ENCODE data around the gene OR3A1.
"Not testable (repeated sequence)": the region's sequence is repeated elsewhere in the genome, so short reads cannot be mapped to it uniquely, and the experiment has no call there.

The OR3A1 gene

GRCh38 chr17:3298260-3298659, at the start of gene OR3A1:
Gene OR3A1 (minus strand): TSS chr17:3298360. CDS start chr17:3292582, 5,778 bp downstream.
- DNase-seq = no peak

- DNase-seq = peak in 1 of 2 experiments; percentile 2
These were observed 44.6 kb upstream of the OR3A1 start for GRCh38 chr17:3342782-3343181.

GRCh38 chr17:3335876-3336275, 37.7 kb upstream of the OR3A1 start:
- DNase-seq = peak in 1 of 2 experiments; percentile 13

GRCh38 chr17:3318336-3318735, 20.2 kb upstream of the OR3A1 start:
- DNase-seq = no peak

GRCh38 chr17:3316836-3317235, 18.7 kb upstream of the OR3A1 start:
- no peak for DNase-seq

GRCh38 chr17:3308603-3309002, 10.4 kb upstream of the OR3A1 start:
- DNase-seq = no peak

- DNase-seq = no peak
These were observed 2.5 kb downstream of the OR3A1 start for GRCh38 chr17:3295632-3296031.

GRCh38 chr17:3293548-3293947, 4.6 kb downstream of the OR3A1 start:
- not testable (repeated sequence) for DNase-seq

GRCh38 chr17:3282901-3283300, 15.3 kb downstream of the OR3A1 start:
- DNase-seq = no peak

GRCh38 chr17:3276126-3276525, 22.0 kb downstream of the OR3A1 start:
- DNase-seq = no peak

- DNase-seq = no peak
These were observed 26.9 kb downstream of the OR3A1 start for GRCh38 chr17:3271072-3271848.

GRCh38 chr17:3260600-3260999, 37.6 kb downstream of the OR3A1 start:
- no peak for DNase-seq

GRCh38 chr17:3260163-3260562, 38.0 kb downstream of the OR3A1 start:
- no peak for DNase-seq

GRCh38 chr17:3256575-3256974, 41.6 kb downstream of the OR3A1 start:
- no peak for DNase-seq

- not testable (repeated sequence) for DNase-seq
These were observed 49.1 kb downstream of the OR3A1 start for GRCh38 chr17:3249013-3249412.

GRCh38 chr17:3244841-3245240, 53.3 kb downstream of the OR3A1 start:
- not testable (repeated sequence) for DNase-seq

GRCh38 chr17:3241044-3241443, 57.1 kb downstream of the OR3A1 start:
- DNase-seq = not testable (repeated sequence)
